CD4-positive, alpha-beta T cell treated with Interleukin-10 for 1 hour (primary cell): ENCODE results near the gene PAPOLA.

Experiments
- DNase-seq: peaks from one replicate; pipeline ENCODE4 v3.0.0-alpha.2; 2020

The PAPOLA gene

GRCh38 chr14:96587823-96588385 is 85.7 kb downstream of the PAPOLA start:
- DNase-seq, result no peak

GRCh38 chr14:96588410-96589257 is 86.5 kb downstream of the PAPOLA start:
- no peak for DNase-seq

- DNase-seq, result no peak
These were observed 87.4 kb downstream of the PAPOLA start for GRCh38 chr14:96589577-96589976.

GRCh38 chr14:96590190-96590864 is 88.1 kb downstream of the PAPOLA start:
- no peak for DNase-seq

- peak; percentile 66 for DNase-seq
These were observed 90.6 kb downstream of the PAPOLA start for GRCh38 chr14:96592591-96593386.

GRCh38 chr14:96594961-96595360 is 92.8 kb downstream of the PAPOLA start:
- DNase-seq, result no peak

- no peak for DNase-seq
These were observed 95.5 kb downstream of the PAPOLA start for GRCh38 chr14:96597680-96598079.

- no peak for DNase-seq
These were observed 96.2 kb downstream of the PAPOLA start for GRCh38 chr14:96598332-96598928.

- DNase-seq, result no peak
These were observed 96.9 kb downstream of the PAPOLA start for GRCh38 chr14:96599076-96599475.

GRCh38 chr14:96602186-96602585 is 100.0 kb downstream of the PAPOLA start:
- DNase-seq, result no peak

- DNase-seq, result no peak
These were observed 101.4 kb downstream of the PAPOLA start for GRCh38 chr14:96603350-96604255.

- DNase-seq, result no peak
These were observed 112.3 kb downstream of the PAPOLA start for GRCh38 chr14:96614481-96614881.

- DNase-seq, result no peak
These were observed 114.1 kb downstream of the PAPOLA start for GRCh38 chr14:96616161-96616721.
